Measurements from ENCODE around the gene HEXD.

Gene HEXD

GRCh38 chr17:82435601-82436583, 17.7 kb downstream of the HEXD start:
- DNase-seq (ENCODE audit: extremely low spot score), result no peak
- POLR2A ChIA-PET, result no interaction called here
- CTCF ChIA-PET, result interaction anchor here (0.8 kb wide), 1 partner anchor 11 kb away, joined by 3 read pairs; no protein-coding TSS in a partner anchor
- TF ChIP-seq BHLHE40 (IDR thresholded peaks at IDR 0.05; ENCODE audit: borderline replicate concordance) (no peak), FOXK2 (IDR thresholded peaks at IDR 0.05) (no peak), NFRKB (IDR thresholded peaks at IDR 0.05) (no peak), PKNOX1 (IDR thresholded peaks at IDR 0.05) (no peak), ZNF384 (IDR thresholded peaks at IDR 0.05) (no peak), LEF1 (IDR thresholded peaks at IDR 0.05; ENCODE audit: borderline replicate concordance) (no peak), FOXA1 (IDR thresholded peaks at IDR 0.05) (no peak), SP1 (IDR thresholded peaks at IDR 0.05) (no peak), ELF4 (IDR thresholded peaks at IDR 0.05) (no peak), TARDBP (IDR thresholded peaks at IDR 0.05) (no peak), HDGF (IDR thresholded peaks at IDR 0.05; ENCODE audit: borderline replicate concordance) (no peak), ARNT (IDR thresholded peaks at IDR 0.05) (no peak), SUZ12 (IDR thresholded peaks at IDR 0.05) (no peak), CTBP1 (IDR thresholded peaks at IDR 0.05; ENCODE audit: borderline replicate concordance) (no peak), L3MBTL2 (conservative IDR thresholded peaks at IDR 0.05) (no peak), FOXM1 (IDR thresholded peaks at IDR 0.05; ENCODE audit: borderline replicate concordance) (no peak)

- no peak for TF ChIP-seq SP1 (IDR thresholded peaks at IDR 0.05)
- TF ChIP-seq NFRKB (IDR thresholded peaks at IDR 0.05), result no peak
- TF ChIP-seq CTBP1 (IDR thresholded peaks at IDR 0.05; ENCODE audit: borderline replicate concordance), result no peak
- no peak for TF ChIP-seq ELF4 (IDR thresholded peaks at IDR 0.05)
- TF ChIP-seq FOXK2 (IDR thresholded peaks at IDR 0.05), result no peak
- no peak for TF ChIP-seq FOXM1 (IDR thresholded peaks at IDR 0.05; ENCODE audit: borderline replicate concordance)
- no peak for TF ChIP-seq LEF1 (IDR thresholded peaks at IDR 0.05; ENCODE audit: borderline replicate concordance)
- TF ChIP-seq BHLHE40 (IDR thresholded peaks at IDR 0.05; ENCODE audit: borderline replicate concordance), result no peak
- POLR2A ChIA-PET, result no interaction called here
- CTCF ChIA-PET, result interaction anchor here (0.8 kb wide), 1 partner anchor 12 kb away, joined by 3 read pairs; no protein-coding TSS in a partner anchor
- DNase-seq (ENCODE audit: extremely low spot score), result no peak
These were observed 18.6 kb downstream of the HEXD start for GRCh38 chr17:82436601-82437324.

GRCh38 chr17:82437325-82437668, 19.1 kb downstream of the HEXD start:
- POLR2A ChIA-PET, result no interaction called here
- CTCF ChIA-PET, result no interaction called here

DNA sequence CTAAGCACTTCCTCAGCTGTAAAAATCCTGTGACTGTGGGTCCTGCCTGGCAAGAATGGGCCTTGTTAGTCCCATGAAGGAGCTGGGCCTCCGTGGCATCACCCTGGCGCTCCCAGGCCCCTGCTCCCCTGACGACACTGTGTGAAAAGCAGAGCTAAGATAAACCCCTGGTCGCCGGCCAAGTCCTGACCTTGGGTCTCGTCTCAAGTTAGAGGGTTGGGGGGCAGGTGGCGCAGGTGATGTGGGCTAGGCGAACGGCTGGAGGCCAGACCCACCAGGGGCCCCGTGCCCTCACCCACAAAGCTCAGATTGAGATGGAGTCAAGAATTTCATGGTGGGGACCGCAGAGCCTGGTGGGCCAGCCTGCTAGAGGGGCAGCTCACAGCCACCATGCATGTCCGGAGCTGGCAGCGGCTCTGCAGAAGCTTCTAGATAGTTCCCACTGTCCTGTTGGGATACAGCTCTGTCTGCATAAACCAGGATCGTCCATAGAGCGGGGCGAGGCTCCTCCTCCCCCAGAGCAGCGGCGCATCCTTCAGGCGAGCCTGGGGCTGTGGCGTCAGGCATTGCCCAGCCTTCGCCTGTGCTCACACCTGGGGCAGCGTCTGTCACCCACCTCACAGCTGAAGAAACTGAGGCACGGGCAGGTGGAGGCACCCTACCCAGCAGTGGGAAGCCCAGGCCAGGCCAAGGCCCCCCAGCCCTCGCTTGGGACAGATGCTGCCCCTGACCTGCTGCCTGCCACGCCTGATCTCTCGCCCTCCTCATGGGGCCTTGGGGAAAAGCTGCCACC, 20.4 kb downstream of the HEXD start:
- TF ChIP-seq LEF1 (IDR thresholded peaks at IDR 0.05; ENCODE audit: borderline replicate concordance) (no peak), ARNT (IDR thresholded peaks at IDR 0.05) (no peak), FOXA1 (IDR thresholded peaks at IDR 0.05) (no peak), SUZ12 (IDR thresholded peaks at IDR 0.05) (no peak), NFRKB (IDR thresholded peaks at IDR 0.05) (no peak), FOXK2 (IDR thresholded peaks at IDR 0.05) (no peak), L3MBTL2 (conservative IDR thresholded peaks at IDR 0.05) (no peak), BHLHE40 (IDR thresholded peaks at IDR 0.05; ENCODE audit: borderline replicate concordance) (no peak), HDGF (IDR thresholded peaks at IDR 0.05; ENCODE audit: borderline replicate concordance) (no peak), PKNOX1 (IDR thresholded peaks at IDR 0.05) (no peak), CTBP1 (IDR thresholded peaks at IDR 0.05; ENCODE audit: borderline replicate concordance) (no peak), ELF4 (IDR thresholded peaks at IDR 0.05) (no peak), TARDBP (IDR thresholded peaks at IDR 0.05) (no peak), SP1 (IDR thresholded peaks at IDR 0.05) (no peak), FOXM1 (IDR thresholded peaks at IDR 0.05; ENCODE audit: borderline replicate concordance) (no peak), ZNF384 (IDR thresholded peaks at IDR 0.05) (no peak)
- no peak for DNase-seq (ENCODE audit: extremely low spot score)
- CTCF ChIA-PET, result interaction anchor here (0.6 to 0.9 kb wide), 2 partner anchors 14 to 181 kb away, joined by 3 to 4 read pairs; no protein-coding TSS in a partner anchor
- POLR2A ChIA-PET, result interaction anchor here (0.6 kb wide), 1 partner anchor 13 kb away, joined by 3 read pairs; no protein-coding TSS in a partner anchor

More at GRCh38 chr17:82437325-82437668, 19.1 kb downstream of the HEXD start:
- DNase-seq (ENCODE audit: extremely low spot score), result no peak
- no peak for TF ChIP-seq LEF1 (IDR thresholded peaks at IDR 0.05; ENCODE audit: borderline replicate concordance)
- TF ChIP-seq ARNT (IDR thresholded peaks at IDR 0.05), result no peak
- TF ChIP-seq BHLHE40 (IDR thresholded peaks at IDR 0.05; ENCODE audit: borderline replicate concordance), result no peak
- no peak for TF ChIP-seq PKNOX1 (IDR thresholded peaks at IDR 0.05)
- no peak for TF ChIP-seq ZNF384 (IDR thresholded peaks at IDR 0.05)
- TF ChIP-seq FOXK2 (IDR thresholded peaks at IDR 0.05), result no peak
- no peak for TF ChIP-seq CTBP1 (IDR thresholded peaks at IDR 0.05; ENCODE audit: borderline replicate concordance)
- TF ChIP-seq HDGF (IDR thresholded peaks at IDR 0.05; ENCODE audit: borderline replicate concordance), result no peak

Data from HEK293T (cell line).